Measurements from ENCODE around the gene CDH4. TPM values are rescaled to one million over a fixed set of nuclear protein-coding genes. Genes with fewer than 3 reads are reported as not detected.

Gene CDH4
- total RNA-seq, 1 donor from 2014 or later: 3.2 TPM

GRCh38 chr20:61895686-61896057, 643.6 kb downstream of the CDH4 start:
- Histone ChIP-seq H3K9ac (ENCODE audit: low read length) (no peak overlapping the region), H4K20me1 (ENCODE audit: insufficient read depth, low read length) (no peaks in the 10 kb centered on the region), H3K36me3 (ENCODE audit: insufficient read depth, low read length) (no peaks in the 10 kb centered on the region), H3K4me1 (ENCODE audit: insufficient read depth, low read length) (no peaks in the 10 kb centered on the region), H3K9me3 (ENCODE audit: insufficient read depth, low read depth, low read length) (peaks cover 3% of the 10 kb centered on the region), H3K79me2 (ENCODE audit: insufficient read depth, low read length) (no peaks in the 10 kb centered on the region), H3K27ac (ENCODE audit: low read depth, low read length) (no peak overlapping the region), H3K4me3 (ENCODE audit: insufficient read depth, low read depth, low read length) (no peak overlapping the region), H2AFZ (ENCODE audit: low read depth, low read length) (no peak overlapping the region), H3K4me2 (ENCODE audit: low read length) (no peak overlapping the region), H3K27me3 (ENCODE audit: insufficient read depth, low read length) (no peaks in the 10 kb centered on the region)
- no peak for DNase-seq (ENCODE audit: low read depth)
- Mint-ChIP-seq H3K27ac (ENCODE audit: unreplicated experiment) (no peak overlapping the region), H3K4me3 (ENCODE audit: unreplicated experiment) (no peak overlapping the region), H3K4me1 (ENCODE audit: low read depth, unreplicated experiment) (no peaks in the 10 kb centered on the region), H3K9me3 (ENCODE audit: unreplicated experiment) (peaks cover 9% of the 10 kb centered on the region), H3K36me3 (ENCODE audit: low read depth, unreplicated experiment) (no peaks in the 10 kb centered on the region), H3K27me3 (ENCODE audit: low read depth, unreplicated experiment) (peaks cover 38% of the 10 kb centered on the region)
- TF ChIP-seq CTCF (IDR thresholded peaks at IDR 0.05; ENCODE audit: insufficient read depth, low read depth, low read length) (no peak), EZH2 (IDR thresholded peaks at IDR 0.05; ENCODE audit: insufficient read depth, low read length) (no peak)
- no peak for FAIRE-seq

GRCh38 chr20:61896058-61896961, 644.2 kb downstream of the CDH4 start:
- H3K4me2 ChIP-seq (ENCODE audit: low read length): no peak overlapping the region
- Mint-ChIP-seq H3K27me3 (ENCODE audit: low read depth, unreplicated experiment) (peaks cover 37% of the 10 kb centered on the region), H3K4me3 (ENCODE audit: unreplicated experiment) (no peak overlapping the region), H3K27ac (ENCODE audit: unreplicated experiment) (no peak overlapping the region), H3K9me3 (ENCODE audit: unreplicated experiment) (peaks cover 9% of the 10 kb centered on the region), H3K36me3 (ENCODE audit: low read depth, unreplicated experiment) (no peaks in the 10 kb centered on the region), H3K4me1 (ENCODE audit: low read depth, unreplicated experiment) (no peaks in the 10 kb centered on the region)
- no peaks in the 10 kb centered on the region for H4K20me1 ChIP-seq (ENCODE audit: insufficient read depth, low read length)
- H3K27me3 ChIP-seq (ENCODE audit: insufficient read depth, low read length): no peaks in the 10 kb centered on the region
- H2AFZ ChIP-seq (ENCODE audit: low read depth, low read length): no peak overlapping the region
- DNase-seq (ENCODE audit: low read depth) (no peak), FAIRE-seq (no peak)
- TF ChIP-seq CTCF (IDR thresholded peaks at IDR 0.05; ENCODE audit: insufficient read depth, low read depth, low read length): peak; percentile 48
- TF ChIP-seq EZH2 (IDR thresholded peaks at IDR 0.05; ENCODE audit: insufficient read depth, low read length): no peak
- no peaks in the 10 kb centered on the region for H3K79me2 ChIP-seq (ENCODE audit: insufficient read depth, low read length)
- no peak overlapping the region for H3K4me3 ChIP-seq (ENCODE audit: insufficient read depth, low read depth, low read length)
- no peaks in the 10 kb centered on the region for H3K36me3 ChIP-seq (ENCODE audit: insufficient read depth, low read length)
- no peaks in the 10 kb centered on the region for H3K4me1 ChIP-seq (ENCODE audit: insufficient read depth, low read length)
- no peak overlapping the region for H3K27ac ChIP-seq (ENCODE audit: low read depth, low read length)
- H3K9me3 ChIP-seq (ENCODE audit: insufficient read depth, low read depth, low read length): peaks cover 3% of the 10 kb centered on the region
- H3K9ac ChIP-seq (ENCODE audit: low read length): no peak overlapping the region

All from astrocyte (in vitro differentiated cells and primary cell).